B cell (primary cell): ENCODE data around the gene ADORA2A. TPM values are rescaled to one million over a fixed set of nuclear protein-coding genes. Genes with fewer than 3 reads are reported as not detected.

Experiments
- ATAC-seq: fragments of 200-7000 bp; cut with Tn5 transposase; one replicate; pipeline ENCODE4 v1.10.0; 2021; ENCODE audit warnings: low read depth, mild to moderate bottlenecking, moderate number of reproducible peaks, moderate library complexity
- CTCF ChIA-PET: fragments of 350-600 bp; sonication (Branson Sonifier 250); formaldehyde crosslinking; loops from one replicate; lab custom pipeline; 2021; ENCODE audit warnings: antibody characterized with exemption, inconsistent platforms; lab: Charles Lee
- POLR2A ChIA-PET: fragments of 350-600 bp; sonication (Branson Sonifier 250); formaldehyde crosslinking; loops from one replicate; lab custom pipeline; 2021; ENCODE audit warnings: antibody characterized with exemption; lab: Charles Lee
- DNase-seq: peaks from one replicate; pipeline ENCODE4 v3.0.0; 2013
- H2AFZ ChIP-seq: 2 replicates; pipeline ENCODE4 v1.6.1; 2012; ENCODE audit warnings: mild to moderate bottlenecking, low read depth, low read length; ENCODE audit not compliant: insufficient read depth, poor library complexity, severe bottlenecking
- H3K27ac ChIP-seq, 2 donors: 1 replicate in 1 of 2; 2 replicates in 1 of 2; pipeline ENCODE4 v1.5.1; 2012 to 2013; ENCODE audit warnings: low read length in 2 of 2, mild to moderate bottlenecking in 2 of 2, moderate library complexity in 1 of 2
- H3K27me3 ChIP-seq, 4 experiments: fragments of 200-600 bp in 1 of 4; sonication (generic) in 1 of 4; replicated peaks in 1 of 4; 1 replicate in 2 of 4; 2 replicates in 2 of 4; pipeline versions ENCODE4 v1.6.1 to v1.7.0; 2013 to 2016; ENCODE audit warnings: low read length in 3 of 4, mild to moderate bottlenecking in 2 of 4, mixed read lengths in 1 of 4, moderate library complexity in 1 of 4; ENCODE audit not compliant: insufficient read depth in 4 of 4, control insufficient read depth in 3 of 4; ENCODE audit errors: control extremely low read depth in 1 of 4
- H3K36me3 ChIP-seq, 2 experiments: replicated peaks in 1 of 2; 1 replicate in 1 of 2; 2 replicates in 1 of 2; pipeline versions ENCODE4 v1.6.1 to v1.7.1; 2013; ENCODE audit warnings: low read length in 1 of 2; ENCODE audit not compliant: insufficient read depth in 2 of 2, control insufficient read depth in 1 of 2; ENCODE audit errors: control extremely low read depth in 1 of 2, extremely low read depth in 1 of 2
- H3K4me1 ChIP-seq, 2 donors: fragments of 200-600 bp in 1 of 2; sonication (generic) in 1 of 2; 1 replicate in 1 of 2; 2 replicates in 1 of 2; pipeline versions ENCODE4 v1.5.1 to v1.6.1; 2013 to 2017; ENCODE audit warnings: low read length in 2 of 2; ENCODE audit not compliant: control insufficient read depth in 2 of 2, insufficient read depth in 2 of 2
- H3K4me2 ChIP-seq: replicated peaks from 2 replicates; pipeline ENCODE3; 2012; ENCODE audit warnings: mild to moderate bottlenecking, low read depth, low read length; ENCODE audit not compliant: poor library complexity, severe bottlenecking
- H3K4me3 ChIP-seq, 5 experiments: fragments of 200-600 bp in 1 of 5; sonication (generic) in 1 of 5; 1 replicate in 3 of 5; 2 replicates in 2 of 5; pipeline versions ENCODE4 v1.5.1 to v1.7.0; 2011 to 2016; ENCODE audit warnings: low read length in 4 of 5, mild to moderate bottlenecking in 4 of 5, low read depth in 2 of 5, control low read depth in 1 of 5, moderate library complexity in 1 of 5; ENCODE audit not compliant: insufficient read depth in 1 of 5; ENCODE audit errors: control extremely low read depth in 1 of 5, extremely low read depth in 1 of 5
- H3K79me2 ChIP-seq: fragments of 200-600 bp; sonication (generic); one replicate; pipeline ENCODE4 v1.6.0; 2016; ENCODE audit warnings: low read length; ENCODE audit not compliant: control insufficient read depth, insufficient read depth
- H3K9ac ChIP-seq: fragments of 200-600 bp; sonication (generic); 2 replicates; pipeline ENCODE4 v1.6.1; 2017; ENCODE audit warnings: mild to moderate bottlenecking, low read length, moderate library complexity
- H3K9me3 ChIP-seq, 3 donors: one replicate each; pipeline versions ENCODE4 v1.6.1 to v1.7.1; 2013; ENCODE audit warnings: low read length in 2 of 3; ENCODE audit not compliant: control insufficient read depth in 2 of 3, insufficient read depth in 1 of 3; ENCODE audit errors: control extremely low read depth in 1 of 3
- H4K20me1 ChIP-seq: 2 replicates; pipeline ENCODE4 v1.6.0; 2012; ENCODE audit warnings: mild to moderate bottlenecking, low read length; ENCODE audit not compliant: insufficient read depth, control insufficient read depth, poor library complexity, severe bottlenecking
- H3K27ac Mint-ChIP-seq: one replicate; pipeline ENCODE4 v1.8.0; 2021; ENCODE audit warnings: mixed read lengths
- H3K27me3 Mint-ChIP-seq: one replicate; pipeline ENCODE4 v1.8.0; 2021; ENCODE audit warnings: mixed read lengths
- H3K4me1 Mint-ChIP-seq: one replicate; pipeline ENCODE4 v1.8.0; 2021; ENCODE audit warnings: mixed read lengths
- H3K4me3 Mint-ChIP-seq: one replicate; pipeline ENCODE4 v1.8.0; 2021; ENCODE audit warnings: mixed read lengths
- H3K9me3 Mint-ChIP-seq: one replicate; pipeline ENCODE4 v1.8.0; 2022; ENCODE audit warnings: mixed read lengths; ENCODE audit not compliant: insufficient read depth
- EZH2 ChIP-seq: IDR thresholded peaks from 2 replicates; pipeline ENCODE4 v1.6.1; 2012; ENCODE audit warnings: borderline replicate concordance, low read depth, mild to moderate bottlenecking, moderate library complexity, low read length; ENCODE audit not compliant: insufficient read depth, poor library complexity, severe bottlenecking
- WGBS: methylation state at CpG from one replicate; pipeline ENCODE4 v1.1.5; 2013; ENCODE audit warnings: missing lambda C conversion rate; ENCODE audit not compliant: insufficient coverage; 5-methylcytosine and 5-hydroxymethylcytosine counted together
- intact Hi-C: fragments of 100-400 bp; cut with micrococcal nuclease; formaldehyde crosslinking; loops from one replicate; pipeline ENCODE4 v1.10.0; 2022
- polyA plus RNA-seq: library from polyadenylated mRNA; depleted of rRNA; stranded (reverse); fragments of >200 nt; gene quantifications from 2 replicates; pipeline ENCODE4 v1.2.3, GENCODE V29; 2012
- total RNA-seq, 2 donors: library from RNA; stranded (reverse); fragments of 120-200 nt in 1 of 2; gene quantifications; 1 replicate in 1 of 2; 2 replicates in 1 of 2; pipeline versions ENCODE4 v1.2.3 to v1.2.4, GENCODE V29; 2013 to 2022
- TF ChIP-seq, protein P1 (sequence below): fragments of 200-600 bp; IDR thresholded peaks from one replicate; pipeline ENCODE4 v1.8.0; 2022; ENCODE audit warnings: antibody characterized with exemption, mild to moderate bottlenecking

ADORA2A gene
- total and polyA plus RNA-seq, 2 donors (not counting 1 experiment from before 2014, with no cell fraction given) = 30.5 to 45.4 TPM

GRCh38 chr22:24451162-24451561 is 23.8 kb downstream of the ADORA2A start:
- Histone ChIP-seq H3K36me3 (no peaks in the 10 kb centered on the region), H3K79me2 (peaks cover 6% of the 10 kb centered on the region), H4K20me1 (no peaks in the 10 kb centered on the region), H2AFZ (no peak overlapping the region), H3K9me3 (peaks cover 0 to 7% (median 1%) of the 10 kb centered on the region in 3 donors), H3K27me3 (no peaks in the 10 kb centered on the region), H3K27ac (no peak overlapping the region), H3K9ac (no peak overlapping the region), H3K4me1 (peaks cover 8 to 16% of the 10 kb centered on the region in 2 donors), H3K4me3 (no peak overlapping the region), H3K4me2 (no peak overlapping the region)
- CTCF ChIA-PET = interaction anchor here (0.9 to 1.3 kb wide), 2 partner anchors 13 to 24 kb away, joined by 4 read pairs; partner anchors contain the start of gene ADORA2A
- DNase-seq (no peak), ATAC-seq (no peak)
- no peaks in the 10 kb centered on the region for H3K9me3 Mint-ChIP-seq
- H3K4me3 Mint-ChIP-seq = no peak overlapping the region
- H3K27me3 Mint-ChIP-seq = no peaks in the 10 kb centered on the region
- no peak for TF ChIP-seq EZH2
- TF ChIP-seq, protein P1, sequence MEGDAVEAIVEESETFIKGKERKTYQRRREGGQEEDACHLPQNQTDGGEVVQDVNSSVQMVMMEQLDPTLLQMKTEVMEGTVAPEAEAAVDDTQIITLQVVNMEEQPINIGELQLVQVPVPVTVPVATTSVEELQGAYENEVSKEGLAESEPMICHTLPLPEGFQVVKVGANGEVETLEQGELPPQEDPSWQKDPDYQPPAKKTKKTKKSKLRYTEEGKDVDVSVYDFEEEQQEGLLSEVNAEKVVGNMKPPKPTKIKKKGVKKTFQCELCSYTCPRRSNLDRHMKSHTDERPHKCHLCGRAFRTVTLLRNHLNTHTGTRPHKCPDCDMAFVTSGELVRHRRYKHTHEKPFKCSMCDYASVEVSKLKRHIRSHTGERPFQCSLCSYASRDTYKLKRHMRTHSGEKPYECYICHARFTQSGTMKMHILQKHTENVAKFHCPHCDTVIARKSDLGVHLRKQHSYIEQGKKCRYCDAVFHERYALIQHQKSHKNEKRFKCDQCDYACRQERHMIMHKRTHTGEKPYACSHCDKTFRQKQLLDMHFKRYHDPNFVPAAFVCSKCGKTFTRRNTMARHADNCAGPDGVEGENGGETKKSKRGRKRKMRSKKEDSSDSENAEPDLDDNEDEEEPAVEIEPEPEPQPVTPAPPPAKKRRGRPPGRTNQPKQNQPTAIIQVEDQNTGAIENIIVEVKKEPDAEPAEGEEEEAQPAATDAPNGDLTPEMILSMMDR = no peak
- intact Hi-C loops = no loop called here
- H3K4me1 Mint-ChIP-seq = peaks cover 29% of the 10 kb centered on the region
- no peak overlapping the region for H3K27ac Mint-ChIP-seq
- POLR2A ChIA-PET = no interaction called here

GRCh38 chr22:24453853-24454252 is 26.5 kb downstream of the ADORA2A start:
- no peaks in the 10 kb centered on the region for H3K27me3 ChIP-seq
- Mint-ChIP-seq H3K4me3 (no peak overlapping the region), H3K9me3 (no peaks in the 10 kb centered on the region), H3K27me3 (no peaks in the 10 kb centered on the region), H3K4me1 (peaks cover 23% of the 10 kb centered on the region), H3K27ac (no peak overlapping the region)
- no peak overlapping the region for H2AFZ ChIP-seq
- no peak for DNase-seq
- peaks cover 8 to 16% of the 10 kb centered on the region in 2 donors for H3K4me1 ChIP-seq
- POLR2A ChIA-PET = no interaction called here
- H3K4me2 ChIP-seq = no peak overlapping the region
- CTCF ChIA-PET = no interaction called here
- TF ChIP-seq, protein P1 = no peak
- TF ChIP-seq EZH2 = no peak
- no peaks in the 10 kb centered on the region for H3K36me3 ChIP-seq
- H3K9ac ChIP-seq = no peak overlapping the region
- ATAC-seq = no peak
- WGBS = 100% methylated on average over 1 of the region's 1 CpG
- no peaks in the 10 kb centered on the region for H4K20me1 ChIP-seq
- no peak overlapping the region for H3K27ac ChIP-seq
- H3K79me2 ChIP-seq = no peaks in the 10 kb centered on the region
- intact Hi-C loops = no loop called here
- peaks cover 0 to 7% (median 1%) of the 10 kb centered on the region in 3 donors for H3K9me3 ChIP-seq
- no peak overlapping the region for H3K4me3 ChIP-seq
